Thoracic aorta (tissue), 2 donors: ENCODE measurements around the gene PIP5K1C. TPM values are rescaled to one million over a fixed set of nuclear protein-coding genes. Genes with fewer than 3 reads are reported as not detected.
A peak's percentile ranks its signal among the peaks of the same experiment; 100 is the strongest.

Experiments used
- ATAC-seq: fragments of 150-250 bp; one replicate; pipeline ENCODE4 v1.8.0; 2017; ENCODE audit warnings: low read depth; ENCODE audit not compliant: insufficient number of reproducible peaks, low FRiP score
- DNase-seq: peaks from one replicate; pipeline ENCODE4 v3.0.0-alpha.2; 2020; ENCODE audit warnings: low spot score
- H3K27ac ChIP-seq, 2 donors: fragments of 200-600 bp; sonication (generic); 1 replicate in 1 of 2; 2 replicates in 1 of 2; pipeline ENCODE4 v1.5.1; 2016; ENCODE audit warnings: mild to moderate bottlenecking in 2 of 2, moderate library complexity in 2 of 2
- H3K27me3 ChIP-seq: fragments of 200-600 bp; sonication (generic); replicated peaks from 2 replicates; pipeline ENCODE4 v1.6.0; 2016; ENCODE audit warnings: mild to moderate bottlenecking; ENCODE audit not compliant: insufficient read depth
- H3K36me3 ChIP-seq: fragments of 200-600 bp; sonication (generic); one replicate; pipeline ENCODE4 v1.5.1; 2016
- H3K4me1 ChIP-seq, 2 donors: fragments of 200-600 bp; sonication (generic); 1 replicate in 1 of 2; 2 replicates in 1 of 2; pipeline versions ENCODE4 v1.5.1 to v1.6.0; 2016; ENCODE audit warnings: low read depth in 2 of 2, mild to moderate bottlenecking in 1 of 2; ENCODE audit not compliant: control insufficient read depth in 1 of 2
- H3K4me3 ChIP-seq: fragments of 200-600 bp; sonication (generic); 2 replicates; pipeline ENCODE4 v1.5.1; 2016; ENCODE audit warnings: mild to moderate bottlenecking
- H3K9me3 ChIP-seq: fragments of 200-600 bp; sonication (generic); 2 replicates; pipeline ENCODE4 v1.5.1; 2016
- total RNA-seq, 2 donors: library from RNA; depleted of rRNA; stranded (reverse); fragments of >200 nt; gene quantifications; one replicate each; pipeline versions ENCODE4 v1.1.0 to v1.2.3, GENCODE V29; 2016
- TF ChIP-seq, protein P1 (sequence below): fragments of 200-600 bp; sonication (generic); IDR thresholded peaks from one replicate; pipeline ENCODE4 v1.5.1; 2019; ENCODE audit warnings: antibody characterized with exemption

PIP5K1C gene
- total RNA-seq, 2 donors from 2014 or later, result 82.6 to 84.5 TPM

DNA sequence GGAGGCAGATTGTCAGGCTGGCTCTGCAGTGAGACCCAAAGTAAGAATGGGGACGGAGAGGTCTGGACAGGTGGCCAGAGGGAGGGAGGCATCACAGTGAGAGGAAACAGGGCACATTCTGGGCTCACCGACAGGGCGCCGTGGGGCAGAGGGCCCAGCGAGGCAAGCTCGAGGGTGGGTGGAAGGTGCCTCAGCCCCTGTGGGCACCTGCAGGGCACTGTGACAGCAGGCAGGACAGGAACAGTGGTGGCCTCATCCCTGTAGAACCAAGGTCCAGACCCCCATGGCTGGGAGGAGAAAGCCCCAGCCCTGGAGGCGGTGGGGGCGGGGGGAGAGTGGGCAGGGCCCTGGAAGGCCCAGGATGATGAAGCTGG lies 27.7 kb downstream of the PIP5K1C start:
- no peak for ATAC-seq
- TF ChIP-seq, protein P1, sequence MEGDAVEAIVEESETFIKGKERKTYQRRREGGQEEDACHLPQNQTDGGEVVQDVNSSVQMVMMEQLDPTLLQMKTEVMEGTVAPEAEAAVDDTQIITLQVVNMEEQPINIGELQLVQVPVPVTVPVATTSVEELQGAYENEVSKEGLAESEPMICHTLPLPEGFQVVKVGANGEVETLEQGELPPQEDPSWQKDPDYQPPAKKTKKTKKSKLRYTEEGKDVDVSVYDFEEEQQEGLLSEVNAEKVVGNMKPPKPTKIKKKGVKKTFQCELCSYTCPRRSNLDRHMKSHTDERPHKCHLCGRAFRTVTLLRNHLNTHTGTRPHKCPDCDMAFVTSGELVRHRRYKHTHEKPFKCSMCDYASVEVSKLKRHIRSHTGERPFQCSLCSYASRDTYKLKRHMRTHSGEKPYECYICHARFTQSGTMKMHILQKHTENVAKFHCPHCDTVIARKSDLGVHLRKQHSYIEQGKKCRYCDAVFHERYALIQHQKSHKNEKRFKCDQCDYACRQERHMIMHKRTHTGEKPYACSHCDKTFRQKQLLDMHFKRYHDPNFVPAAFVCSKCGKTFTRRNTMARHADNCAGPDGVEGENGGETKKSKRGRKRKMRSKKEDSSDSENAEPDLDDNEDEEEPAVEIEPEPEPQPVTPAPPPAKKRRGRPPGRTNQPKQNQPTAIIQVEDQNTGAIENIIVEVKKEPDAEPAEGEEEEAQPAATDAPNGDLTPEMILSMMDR, result no peak
- Histone ChIP-seq H3K9me3 (no peaks in the 10 kb centered on the region), H3K27ac (peak overlapping the region; percentile 100), H3K4me1 (peaks cover 29 to 55% of the 10 kb centered on the region in 2 donors), H3K27me3 (no peaks in the 10 kb centered on the region), H3K4me3 (no peak overlapping the region), H3K36me3 (no peaks in the 10 kb centered on the region)
- no peak for DNase-seq

- DNase-seq (no peak), ATAC-seq (no peak)
- peaks cover 29 to 60% of the 10 kb centered on the region in 2 donors for H3K4me1 ChIP-seq
- TF ChIP-seq, protein P1, result no peak
- no peaks in the 10 kb centered on the region for H3K27me3 ChIP-seq
- no peaks in the 10 kb centered on the region for H3K9me3 ChIP-seq
- H3K36me3 ChIP-seq, result no peaks in the 10 kb centered on the region
- H3K4me3 ChIP-seq, result peak overlapping the region; percentile 68
- peak overlapping the region; percentile 100 for H3K27ac ChIP-seq
Observed at GRCh38 chr19:3671680-3672574, 28.3 kb downstream of the PIP5K1C start.

DNA sequence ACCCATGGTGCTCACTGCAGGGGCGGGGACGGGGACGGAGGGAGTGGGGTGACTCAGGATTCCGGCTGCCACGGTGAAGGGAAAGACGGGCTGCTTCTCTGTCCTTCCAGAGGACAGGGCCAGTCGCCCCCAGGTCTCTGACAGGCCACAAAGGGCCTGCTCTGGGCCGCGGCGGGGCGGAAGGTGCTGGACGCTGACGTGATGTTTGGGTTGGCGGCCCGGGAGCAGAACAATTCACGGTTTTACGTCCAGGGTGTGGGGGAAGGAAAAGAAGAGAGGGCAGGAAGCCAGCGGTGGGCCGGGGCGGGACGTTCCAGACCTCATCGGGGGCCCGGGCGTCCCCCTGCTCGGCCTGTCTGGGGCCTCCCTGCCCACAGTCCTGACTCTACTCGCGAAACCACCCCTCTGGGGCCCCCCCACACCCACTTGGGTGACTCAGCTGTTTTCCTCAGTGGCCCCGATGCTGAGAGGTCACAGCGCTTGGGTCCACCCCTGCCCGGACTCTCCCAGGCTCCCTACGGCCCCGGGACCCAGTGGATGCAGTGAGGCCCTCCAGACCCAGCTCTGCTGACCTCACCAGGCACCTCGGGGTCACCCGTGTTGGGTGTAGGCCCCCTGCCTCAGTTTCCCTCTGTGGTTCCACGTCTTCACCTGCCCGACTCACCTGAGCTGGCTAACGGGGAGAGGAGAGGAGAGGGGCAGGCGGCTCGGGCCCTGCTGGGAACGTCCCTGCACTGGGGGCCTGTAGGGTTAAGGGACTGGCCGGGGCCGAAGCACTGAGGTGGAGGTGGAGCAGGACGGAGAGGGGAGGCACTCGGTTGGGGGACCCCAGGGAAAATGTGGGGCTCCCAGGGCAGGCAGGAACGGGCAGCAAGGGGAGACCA lies 29.2 kb downstream of the PIP5K1C start:
- DNase-seq (peak; percentile 74), ATAC-seq (peak; percentile 67)
- Histone ChIP-seq H3K9me3 (no peaks in the 10 kb centered on the region), H3K4me1 (peaks cover 30 to 64% of the 10 kb centered on the region in 2 donors), H3K4me3 (peak overlapping the region; percentile 68), H3K36me3 (no peaks in the 10 kb centered on the region), H3K27me3 (no peaks in the 10 kb centered on the region), H3K27ac (peak overlapping the region; percentile 100)
- TF ChIP-seq, protein P1, result no peak

GRCh38 chr19:3669947-3670795 lies 30.1 kb downstream of the PIP5K1C start:
- Histone ChIP-seq H3K4me3 (peak overlapping the region; percentile 68), H3K27me3 (no peaks in the 10 kb centered on the region), H3K9me3 (no peaks in the 10 kb centered on the region), H3K27ac (peak overlapping the region; percentile 100), H3K36me3 (peaks cover 2% of the 10 kb centered on the region), H3K4me1 (peaks cover 32 to 63% of the 10 kb centered on the region in 2 donors)
- peak; percentile 72 for ATAC-seq
- TF ChIP-seq, protein P1, result no peak
- DNase-seq, result peak; percentile 76
